Stimulated activated CD4-positive, alpha-beta T cell treated with anti-CD3 and anti-CD28 coated beads, Interleukin-4, amount 100 ng/mL, for 24 hours (primary cell): ENCODE results near the gene CRADD.
"Not testable (repeated sequence)": the region's sequence is repeated elsewhere in the genome, so short reads cannot be mapped to it uniquely, and the experiment has no call there.

Source experiments
- DNase-seq: peaks from one replicate; pipeline ENCODE4 v3.0.0-alpha.2; 2020

Gene CRADD

DNA sequence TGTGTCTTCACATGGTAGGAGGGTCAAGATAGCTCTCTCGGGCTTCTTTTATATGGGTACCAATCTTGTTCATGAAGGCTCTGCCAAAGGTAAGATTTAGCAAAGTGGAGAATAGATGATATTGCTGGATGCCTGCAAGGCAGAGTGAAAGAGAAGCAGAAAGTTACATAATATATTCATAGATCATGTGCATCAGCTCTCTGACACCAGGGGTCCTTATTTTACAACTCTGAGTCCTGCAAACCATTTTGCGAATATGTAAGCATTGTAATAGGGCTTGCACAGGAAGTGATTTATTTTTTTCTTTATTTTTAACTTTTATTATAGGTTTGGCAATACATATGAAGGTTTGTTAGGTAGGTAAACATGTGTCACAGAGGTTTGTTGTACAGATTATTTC is 31.8 kb downstream of the CRADD start:
- no peak for DNase-seq

DNA sequence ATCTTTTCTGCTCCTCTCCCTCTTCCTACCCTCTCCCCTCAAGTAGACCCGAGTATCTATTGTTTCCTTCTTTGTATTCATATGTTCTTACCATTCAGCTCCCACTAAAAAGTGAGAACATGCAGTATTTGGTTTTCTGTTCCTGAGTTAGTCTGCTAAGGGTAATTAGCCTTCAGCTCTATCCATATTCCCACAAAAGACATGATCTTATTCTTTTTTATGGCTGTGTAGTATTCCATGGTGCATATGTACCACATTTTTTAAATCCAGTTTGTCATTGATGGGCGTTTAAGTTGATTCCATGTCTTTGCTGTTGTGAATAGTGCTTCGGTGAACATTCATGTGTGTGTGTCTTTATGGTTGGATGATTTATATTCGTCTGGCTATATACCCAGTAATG is 32.2 kb downstream of the CRADD start:
- no peak for DNase-seq

DNA sequence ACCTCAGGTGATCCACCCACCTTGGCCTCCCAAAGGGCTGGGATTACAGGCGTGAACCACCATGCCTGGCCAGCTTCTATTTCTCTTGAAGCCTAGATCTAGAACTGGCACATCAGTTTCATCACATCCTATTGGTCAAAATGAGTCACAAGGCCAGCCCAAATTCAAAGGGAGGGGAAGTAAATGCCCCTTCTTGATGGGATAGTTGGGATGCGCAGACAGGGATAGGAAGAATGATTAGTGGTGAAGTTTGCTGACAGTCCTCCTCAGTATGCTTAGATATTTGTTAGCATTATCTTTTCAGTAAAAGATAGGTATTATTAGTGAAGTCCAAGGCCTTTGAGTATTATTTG is 33.4 kb downstream of the CRADD start:
- DNase-seq = no peak

DNA sequence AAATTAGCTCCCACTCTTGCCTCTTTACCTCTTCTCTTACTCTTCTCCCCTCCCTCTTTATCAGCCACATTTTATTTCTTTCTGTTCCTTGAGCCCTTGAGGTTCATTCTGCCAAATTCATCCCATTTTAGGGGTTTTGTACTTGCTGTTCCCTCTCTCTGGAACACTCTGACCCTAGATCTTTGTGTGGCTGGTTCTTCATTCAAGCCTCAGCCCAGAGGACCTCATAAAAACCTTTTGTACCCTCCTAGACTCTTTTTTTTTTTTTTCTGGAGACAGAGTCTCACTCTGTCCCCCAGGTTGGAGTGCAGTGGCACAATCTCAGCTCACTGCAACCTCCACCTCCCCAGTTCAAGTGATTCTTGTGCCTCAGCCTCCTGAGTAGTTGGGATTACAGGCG is 34.3 kb downstream of the CRADD start:
- DNase-seq = not testable (repeated sequence)

DNA sequence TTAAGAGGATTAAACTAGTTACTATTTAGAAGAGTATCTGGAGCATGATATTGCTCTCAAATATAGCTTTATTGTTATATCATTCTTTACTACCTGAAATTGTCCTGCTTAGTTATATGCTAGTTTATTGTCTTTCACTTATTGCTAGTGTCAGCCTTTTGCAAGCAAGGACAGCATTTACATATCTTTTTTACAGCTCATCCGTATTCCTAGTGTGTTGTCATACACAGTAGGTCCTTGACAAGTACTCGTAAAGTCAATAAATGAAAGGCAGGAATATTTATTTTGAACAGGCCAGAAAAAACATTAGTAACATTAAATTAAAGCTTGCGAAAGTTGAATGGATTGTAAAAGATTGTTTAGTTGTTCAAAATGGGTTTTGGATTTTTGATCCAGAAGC is 35.0 kb downstream of the CRADD start:
- no peak for DNase-seq

DNA sequence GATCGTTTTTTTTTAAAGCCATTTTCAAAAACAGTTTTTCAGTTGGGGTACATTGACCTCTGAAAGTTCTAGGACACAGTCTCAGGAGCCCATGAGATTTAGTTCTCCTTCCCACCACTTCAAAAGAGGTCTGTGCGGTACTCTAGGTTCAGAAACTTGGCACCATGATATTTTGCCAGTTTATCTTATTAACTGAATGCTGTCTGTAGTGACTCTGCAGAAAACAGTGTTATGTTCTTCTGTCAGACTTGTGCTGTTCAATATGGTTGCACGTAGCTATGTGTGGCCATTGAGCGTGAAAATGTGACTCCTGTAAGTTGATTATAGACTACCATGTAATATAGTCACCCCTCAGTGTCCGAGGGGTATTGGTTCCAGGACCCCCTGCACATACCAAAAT is 35.9 kb downstream of the CRADD start:
- no peak for DNase-seq

DNA sequence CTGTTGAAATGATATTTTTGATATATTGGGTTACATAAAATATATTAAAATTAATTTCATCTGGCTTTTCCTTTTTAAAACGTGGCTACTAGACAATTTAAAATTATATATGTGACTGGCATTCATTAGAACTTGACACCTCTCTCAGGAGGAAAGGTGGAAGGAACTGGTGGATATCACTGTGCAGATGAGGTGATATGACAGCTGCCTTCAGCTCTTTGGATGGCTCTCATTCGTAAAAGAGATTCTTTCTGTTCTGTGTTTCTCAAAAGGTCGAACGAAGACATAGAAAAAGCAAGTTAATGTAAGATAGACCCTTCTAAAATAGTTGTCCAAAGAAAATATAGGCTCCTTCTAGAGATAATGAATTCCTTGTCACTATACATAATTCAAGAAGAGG is 36.6 kb downstream of the CRADD start:
- DNase-seq = no peak

DNA sequence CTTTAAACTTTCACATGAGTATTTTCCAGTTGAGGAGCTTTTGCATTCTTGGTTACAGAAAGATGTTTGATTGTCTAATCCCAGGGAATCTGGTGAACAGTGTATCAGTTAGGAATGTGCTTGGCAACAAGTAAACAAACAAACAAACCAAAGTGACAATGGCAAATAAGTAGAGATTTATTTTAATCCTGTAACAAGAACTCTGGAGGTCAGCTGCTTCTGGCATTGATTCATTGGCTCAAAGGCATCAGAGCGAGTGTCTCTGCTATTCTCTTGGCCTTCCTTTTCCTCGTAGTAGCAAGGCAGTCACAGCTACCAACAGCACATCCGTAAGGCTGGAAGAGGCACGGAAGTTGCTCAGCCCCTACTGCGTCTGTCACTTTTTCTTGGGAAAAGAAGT is 37.2 kb downstream of the CRADD start:
- no peak for DNase-seq

DNA sequence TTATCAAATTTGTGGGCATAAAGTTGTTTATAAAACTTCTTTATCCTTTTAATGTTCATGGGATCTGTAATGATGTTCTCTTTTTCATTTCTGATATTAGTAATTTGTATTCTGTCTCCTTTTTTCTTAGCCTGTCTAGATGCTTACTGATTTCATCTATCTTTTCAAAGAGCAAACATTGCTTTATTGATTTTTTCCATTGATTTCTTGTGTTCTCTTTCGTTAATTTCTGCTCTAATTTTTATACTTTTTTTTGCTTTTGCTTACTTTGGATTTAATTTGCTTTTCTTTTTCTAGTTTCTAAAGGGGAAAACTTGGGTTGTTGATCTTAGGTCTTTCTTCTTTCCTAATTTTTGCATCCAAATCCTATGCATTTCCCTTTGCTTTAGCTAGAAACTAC is 42.5 kb downstream of the CRADD start:
- DNase-seq = no peak

DNA sequence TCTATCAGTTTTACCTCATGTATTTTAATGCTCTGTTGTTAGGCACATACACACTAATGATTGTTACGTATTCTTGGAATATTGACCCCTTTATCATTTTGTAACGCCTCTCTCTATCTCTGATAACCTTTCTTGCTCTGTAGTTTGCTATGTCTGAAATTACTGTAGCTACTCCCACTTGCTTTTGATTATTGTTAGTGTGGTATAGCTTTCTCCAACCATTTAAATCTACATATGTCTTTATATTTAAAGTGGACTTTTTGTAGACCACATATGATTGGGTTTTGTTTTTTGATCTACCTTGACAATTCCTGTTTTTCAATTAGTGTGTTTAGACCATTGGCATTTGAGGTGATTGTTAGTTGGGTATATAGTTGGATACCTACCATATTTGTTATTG is 43.4 kb downstream of the CRADD start:
- no peak for DNase-seq

DNA sequence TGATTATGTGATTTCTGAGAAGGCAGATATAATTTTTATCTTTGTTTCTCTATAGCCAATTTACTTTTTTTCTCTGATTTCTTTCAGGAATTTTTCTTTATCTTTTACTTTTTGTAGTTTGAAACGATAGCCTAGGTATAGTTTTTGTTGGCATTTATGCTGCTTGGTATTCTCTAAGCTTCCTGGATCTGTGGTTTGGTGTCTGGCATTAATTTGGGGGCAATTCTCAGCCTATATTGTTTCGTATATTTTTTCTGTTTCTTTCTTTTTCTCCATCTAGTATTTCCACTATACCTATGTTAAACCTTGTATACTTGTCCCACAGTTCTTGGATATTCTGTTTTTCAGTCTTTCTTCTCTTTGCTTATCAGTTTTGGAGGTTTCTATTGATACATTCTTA is 45.0 kb downstream of the CRADD start:
- DNase-seq = no peak

DNA sequence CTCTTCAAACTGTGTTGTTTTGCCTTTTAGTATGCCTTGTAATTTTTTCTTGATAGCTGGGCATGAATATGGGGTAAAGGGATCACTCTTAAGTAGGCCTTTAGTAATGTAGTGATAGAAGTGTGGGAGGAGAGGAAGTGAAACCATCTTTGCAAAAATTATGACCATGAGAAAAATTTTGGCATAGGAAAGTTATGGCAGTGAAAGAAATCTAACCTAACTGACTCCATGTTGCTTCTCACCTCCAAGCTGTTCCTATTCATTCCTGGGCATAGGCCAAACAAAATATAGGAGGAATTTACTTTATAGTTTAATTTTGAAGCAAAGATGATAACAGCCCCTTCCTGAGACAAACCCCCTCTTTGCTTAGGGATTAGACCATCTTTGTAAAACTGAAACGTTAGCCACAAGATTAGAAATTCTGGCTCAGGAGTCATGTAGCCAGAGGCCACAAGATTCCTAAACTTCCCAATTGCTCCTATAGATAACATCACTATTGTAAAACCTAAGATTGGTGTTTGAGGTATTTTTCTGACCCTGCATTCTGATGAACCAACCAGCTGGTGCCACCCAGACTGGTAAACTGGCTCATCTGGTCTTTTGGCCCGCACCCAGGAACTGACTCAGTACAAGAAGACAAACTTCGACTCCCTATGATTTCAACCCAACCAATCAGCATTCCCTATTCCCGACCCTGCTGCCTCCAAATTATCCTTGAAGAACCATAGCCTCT is 45.8 kb downstream of the CRADD start:
- no peak for DNase-seq

DNA sequence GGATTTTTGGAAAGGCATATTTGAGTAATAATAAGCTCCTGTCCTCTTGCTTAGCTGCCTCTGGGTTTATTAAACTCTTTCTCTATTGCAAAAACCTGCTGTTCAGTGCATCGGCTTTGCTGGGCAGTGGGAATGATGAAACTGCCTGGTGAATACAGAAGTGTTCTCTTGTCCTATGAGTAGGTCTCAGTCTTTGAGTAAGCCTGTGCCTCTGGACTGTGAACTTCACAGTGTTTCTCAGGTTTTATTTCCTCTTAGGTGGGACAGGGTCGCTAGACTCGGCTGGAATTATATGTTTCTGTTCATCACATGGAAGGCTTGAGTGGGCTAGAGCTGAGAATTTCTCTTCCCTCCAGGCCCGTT is 46.4 kb downstream of the CRADD start:
- no peak for DNase-seq

DNA sequence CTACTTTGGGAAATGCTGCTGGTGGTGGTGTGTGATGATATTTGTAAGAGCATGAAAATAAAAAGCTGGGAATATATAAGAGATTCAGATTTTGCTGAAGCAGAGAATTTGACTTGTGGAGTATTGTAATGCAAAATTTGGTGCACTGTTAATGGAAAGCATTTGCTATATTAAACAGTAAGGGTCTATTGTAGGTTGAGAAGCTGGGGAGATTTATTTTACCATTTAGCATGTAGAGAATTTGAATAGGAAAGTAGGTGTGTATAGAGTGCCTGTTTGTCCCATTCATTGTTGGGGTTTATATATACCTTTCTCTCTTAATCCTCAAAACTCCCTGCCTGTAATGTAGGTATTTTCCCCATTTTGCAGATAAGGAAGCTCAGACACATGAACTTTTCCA is 48.4 kb downstream of the CRADD start:
- DNase-seq = no peak

DNA sequence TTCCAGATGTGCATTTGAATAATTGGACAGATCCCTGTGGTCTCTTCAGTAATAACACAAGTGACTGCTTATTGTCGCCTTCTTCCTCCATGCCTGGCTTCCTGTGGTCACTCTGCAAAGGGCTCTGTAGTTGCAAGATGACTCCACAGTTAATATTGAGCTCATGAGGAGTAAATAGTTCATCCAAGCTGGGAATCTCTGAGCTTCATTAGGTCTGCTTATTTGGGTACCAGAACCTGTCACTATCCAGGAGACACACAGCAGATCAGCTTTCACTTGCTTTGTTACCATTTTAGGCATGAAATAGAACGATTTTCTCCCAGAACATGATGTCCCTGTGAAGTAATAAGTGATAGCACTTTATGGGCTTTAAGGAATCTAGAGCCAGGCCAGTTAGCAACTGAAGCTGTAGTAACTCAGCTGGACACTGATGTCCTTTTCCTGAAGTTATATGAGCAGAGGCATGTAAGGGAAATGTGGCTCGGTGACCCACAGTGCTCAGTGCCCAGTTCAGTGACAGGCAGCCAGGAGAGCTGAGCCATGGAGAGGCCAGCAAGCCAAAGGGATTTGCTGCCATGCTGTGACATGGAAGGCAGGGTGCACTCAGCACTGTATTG is 50.1 kb downstream of the CRADD start:
- DNase-seq = no peak

DNA sequence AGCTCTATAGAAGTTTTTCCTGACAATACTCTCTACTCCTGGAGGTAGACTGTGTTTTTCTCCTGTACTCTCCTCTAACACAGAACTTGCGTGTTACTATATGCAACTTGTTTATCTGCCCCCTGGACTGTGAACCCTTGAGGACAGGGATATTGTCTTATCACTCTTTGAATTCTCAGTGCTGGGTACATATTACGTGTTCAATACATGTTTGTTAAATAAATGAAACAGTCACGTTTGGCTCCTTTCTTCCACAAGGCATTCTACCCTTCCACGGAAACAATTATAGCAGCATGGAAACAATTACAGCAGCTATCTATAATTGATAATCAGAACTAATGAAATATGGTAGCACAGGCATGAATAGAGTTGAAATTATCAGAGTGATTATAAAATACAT is 50.7 kb downstream of the CRADD start:
- DNase-seq = no peak

DNA sequence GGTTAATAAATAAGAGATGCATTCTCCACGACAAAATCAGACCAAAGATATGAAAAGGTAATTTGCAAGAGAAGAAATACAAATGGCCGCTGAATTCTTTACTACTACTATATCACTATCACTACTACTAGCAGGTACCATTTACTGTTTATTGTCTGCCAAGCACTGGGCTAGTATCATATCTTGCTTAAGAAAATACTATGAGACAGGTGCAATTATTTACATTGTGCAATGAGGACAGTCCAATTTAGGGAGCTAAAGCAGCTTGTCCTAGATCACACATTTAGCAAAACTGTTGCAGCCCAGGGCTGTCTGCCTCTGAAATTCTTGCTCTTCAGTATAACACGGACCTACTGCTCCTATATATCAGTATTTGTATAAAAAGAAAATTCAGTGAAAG is 52.8 kb downstream of the CRADD start:
- no peak for DNase-seq

DNA sequence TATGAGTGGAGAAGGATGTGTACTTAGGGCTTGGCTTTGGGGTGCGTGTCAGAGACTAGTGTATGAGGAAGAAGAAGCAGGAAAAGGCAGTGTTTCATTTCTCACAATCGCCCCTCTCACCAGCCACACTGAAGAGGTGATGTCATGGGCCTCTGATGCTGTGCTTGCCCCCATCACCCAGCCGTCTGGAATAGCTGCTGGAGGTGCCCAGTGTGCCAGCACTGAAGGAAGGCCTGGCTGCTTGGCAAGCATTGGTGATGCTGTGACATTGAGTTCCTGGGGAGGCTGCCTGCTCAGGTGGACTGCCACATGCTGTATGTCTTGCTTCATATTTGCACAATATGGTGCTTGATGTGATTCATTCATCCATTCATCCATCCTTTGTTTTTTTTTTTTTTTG is 56.2 kb downstream of the CRADD start:
- DNase-seq = no peak

DNA sequence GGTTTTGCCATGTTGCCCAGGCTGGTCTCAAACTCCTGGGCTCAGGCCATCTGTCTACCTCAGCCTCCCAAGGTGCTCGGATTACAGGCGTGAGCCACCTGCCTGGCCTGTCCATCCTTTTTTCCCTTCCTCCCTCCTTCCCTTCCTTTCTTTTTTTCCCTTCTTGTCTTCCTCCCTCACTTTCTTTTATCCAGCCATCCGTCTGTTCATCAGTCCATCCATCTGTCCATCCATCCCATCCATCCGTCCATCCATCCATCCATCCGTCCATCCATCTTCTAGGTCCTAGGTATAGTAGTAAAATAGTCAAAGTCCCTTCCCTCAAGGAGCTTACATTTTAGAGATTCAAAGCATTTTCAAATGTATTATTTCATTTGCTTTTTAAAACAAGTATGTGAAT is 56.8 kb downstream of the CRADD start:
- DNase-seq = no peak

DNA sequence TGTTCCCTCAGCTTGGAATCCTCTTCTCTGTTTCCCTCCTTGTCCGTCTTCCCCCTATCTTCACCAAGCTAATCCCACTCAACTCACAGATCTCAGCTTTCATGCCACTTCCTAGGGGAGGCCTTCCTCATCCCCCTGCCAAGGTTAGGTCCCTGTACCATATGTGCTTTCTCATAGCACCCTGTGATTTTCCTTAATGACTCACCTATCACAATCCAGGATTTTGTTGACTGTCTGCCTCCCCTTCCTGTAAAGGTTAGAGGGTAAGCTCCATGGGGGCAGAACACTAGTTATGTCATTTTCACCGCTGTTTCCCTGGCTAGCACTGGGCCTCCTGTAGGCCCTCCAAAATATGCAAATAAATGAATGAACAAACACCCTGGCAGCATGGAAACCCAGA is 57.6 kb downstream of the CRADD start:
- DNase-seq = no peak

DNA sequence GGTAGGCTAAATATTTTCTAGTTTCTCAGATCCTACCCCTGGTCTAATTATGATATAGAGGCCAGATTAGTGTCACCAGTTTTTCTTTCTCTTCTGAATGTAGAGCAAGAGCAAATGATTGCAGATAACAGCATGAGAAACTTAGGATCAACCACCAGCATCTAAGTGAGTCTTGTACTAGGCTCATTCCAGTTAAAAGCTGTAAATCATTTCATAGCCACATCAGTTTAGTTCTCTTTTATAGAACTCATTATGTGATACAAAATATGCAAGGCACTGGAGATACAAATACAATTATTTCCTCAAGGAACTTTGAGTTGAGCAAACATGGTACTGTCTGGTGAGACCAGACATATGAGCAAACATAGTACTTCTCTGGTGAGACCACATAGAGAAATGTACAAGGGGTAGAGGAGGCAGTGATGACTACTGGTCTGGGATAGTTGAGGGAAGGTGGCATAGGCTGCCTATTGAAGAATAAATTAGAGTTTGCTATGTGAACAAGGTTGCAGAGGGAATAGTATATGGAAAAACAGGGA is 59.5 kb downstream of the CRADD start:
- no peak for DNase-seq

DNA sequence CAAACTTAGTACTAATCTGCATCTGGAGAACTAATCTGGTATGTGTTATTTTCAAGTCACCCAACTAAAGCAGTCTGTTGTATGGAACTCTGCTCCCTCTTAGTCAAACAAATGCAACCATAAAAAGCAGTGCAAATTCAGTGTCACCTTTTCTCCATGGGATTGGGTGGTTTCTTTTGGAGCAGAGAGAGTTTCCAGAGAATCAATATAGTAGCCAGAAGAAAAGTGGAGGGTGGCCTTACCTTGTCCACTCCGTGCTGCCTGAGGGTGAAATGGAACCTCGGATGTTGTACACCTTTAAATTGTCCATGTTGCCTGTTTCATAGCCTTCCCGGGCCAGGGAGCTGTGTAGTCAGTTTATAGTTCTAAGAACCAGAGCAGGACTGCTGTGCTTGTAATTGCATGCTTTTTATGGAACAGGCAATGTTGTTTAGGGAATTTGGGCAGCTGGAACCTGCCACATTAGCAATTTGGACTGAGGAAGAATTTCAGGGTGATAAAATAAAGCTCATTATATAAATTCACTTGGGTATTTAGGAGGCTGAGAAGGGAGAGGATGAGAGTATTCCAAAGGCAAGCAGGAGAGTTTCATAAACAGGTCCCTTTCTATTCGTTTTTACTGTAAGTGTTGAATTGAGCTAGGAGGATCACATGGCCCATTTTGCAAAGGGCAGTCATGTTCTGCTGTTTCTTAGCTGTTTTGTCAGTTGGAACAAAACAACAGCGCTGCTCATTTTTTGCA is 60.5 kb downstream of the CRADD start:
- no peak for DNase-seq

DNA sequence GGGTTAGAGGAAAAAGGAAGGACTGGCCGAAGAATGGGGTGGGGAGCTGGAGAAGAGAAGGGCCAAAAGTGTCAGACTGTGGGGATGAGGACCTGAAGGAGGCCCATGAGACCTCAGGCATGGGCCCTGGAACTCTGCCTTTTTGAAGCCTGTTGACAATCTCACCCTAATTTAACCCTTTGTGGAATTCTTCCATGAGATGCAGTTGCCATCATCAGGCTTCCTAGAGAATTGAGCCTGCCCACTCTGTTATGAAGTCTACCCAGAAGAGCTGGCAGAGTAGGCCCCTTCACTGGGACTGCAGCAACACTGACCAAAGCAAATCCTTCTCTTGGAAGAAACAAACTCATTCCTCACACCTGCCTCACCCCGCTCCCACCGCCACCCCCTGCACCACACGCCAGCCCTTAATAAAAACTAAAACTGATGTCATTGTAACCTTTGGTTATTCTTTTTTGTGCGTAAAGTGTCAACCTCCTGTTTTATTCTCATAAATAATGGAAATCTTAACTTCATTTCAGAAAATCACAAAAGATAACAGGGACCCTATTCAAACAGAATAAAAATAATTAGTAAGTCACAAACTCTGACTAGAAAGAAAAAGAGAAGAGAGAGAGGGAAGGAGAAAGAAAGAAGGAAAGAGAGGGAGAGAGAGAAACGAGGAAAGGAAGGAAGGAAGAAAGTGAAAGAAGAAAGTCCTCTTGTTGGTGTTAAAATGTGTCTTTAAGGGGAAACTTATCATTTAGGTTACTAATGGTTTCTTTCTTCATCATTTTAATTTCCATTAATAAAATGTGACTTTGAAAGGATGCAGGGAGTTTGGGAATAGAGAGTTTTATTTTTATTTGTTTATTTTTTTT is 61.3 kb downstream of the CRADD start:
- no peak for DNase-seq
